Activated T-cell treated with anti-CD3 and anti-CD28 coated beads, Interleukin-2, amount 50 U/mL, for 72 hours (primary cell): ENCODE measurements around the gene KRT23. TPM values are rescaled to one million over a fixed set of nuclear protein-coding genes. Genes with fewer than 3 reads are reported as not detected.

Experiments
- total RNA-seq, 2 donors: library from RNA; stranded (reverse); gene quantifications; one replicate each; pipeline ENCODE4 v1.2.3, GENCODE V29; 2022

KRT23 gene
- total RNA-seq, 2 donors from 2014 or later, result not detected

Other genes starting within 250 kb of the KRT23 start
- not detected for gene KRT24, start 233.9 kb downstream of the KRT23 start, total RNA-seq
- gene KRT25, start 182.3 kb downstream of the KRT23 start, total RNA-seq, result not detected
- not detected for gene KRT26, start 165.4 kb downstream of the KRT23 start, total RNA-seq
- gene KRT27, start 155.1 kb downstream of the KRT23 start, total RNA-seq, result not detected
- not detected for gene KRT28, start 137.7 kb downstream of the KRT23 start, total RNA-seq
- gene KRT10, start 115.0 kb downstream of the KRT23 start, total RNA-seq, result 10 to 100 TPM; 59.1 to 59.3 TPM
- gene KRT12, start 70.4 kb downstream of the KRT23 start, total RNA-seq, result not detected
- gene KRT20, start 52.4 kb downstream of the KRT23 start, total RNA-seq, result not detected
- gene KRT39, start 29.3 kb upstream of the KRT23 start, total RNA-seq, result not detected
- not detected for gene KRT40, start 46.7 kb upstream of the KRT23 start, total RNA-seq
- gene KRTAP3-3, start 56.5 kb upstream of the KRT23 start, total RNA-seq, result not detected
- gene KRTAP3-2, start 62.3 kb upstream of the KRT23 start, total RNA-seq, result not detected
- gene KRTAP3-1, start 71.5 kb upstream of the KRT23 start, total RNA-seq, result not detected
- not detected for gene KRTAP1-5, start 89.6 kb upstream of the KRT23 start, total RNA-seq
- not detected for gene KRTAP1-4, start 92.5 kb upstream of the KRT23 start, total RNA-seq
- gene KRTAP1-3, start 97.2 kb upstream of the KRT23 start, total RNA-seq, result not detected
- not detected for gene KRTAP1-1, start 103.8 kb upstream of the KRT23 start, total RNA-seq
- not detected for gene KRTAP2-1, start 109.7 kb upstream of the KRT23 start, total RNA-seq
- gene KRTAP2-2, start 117.6 kb upstream of the KRT23 start, total RNA-seq, result not detected
- gene KRTAP2-3, start 122.5 kb upstream of the KRT23 start, total RNA-seq, result not detected
- gene KRTAP2-4, start 128.2 kb upstream of the KRT23 start, total RNA-seq, result not detected
- not detected for gene KRTAP4-7, start 146.5 kb upstream of the KRT23 start, total RNA-seq
- gene KRTAP4-8, start 160.5 kb upstream of the KRT23 start, total RNA-seq, result not detected
- gene KRTAP4-16, start 164.6 kb upstream of the KRT23 start, total RNA-seq, result not detected
- not detected for gene KRTAP4-9, start 167.7 kb upstream of the KRT23 start, total RNA-seq
- not detected for gene KRTAP4-11, start 180.7 kb upstream of the KRT23 start, total RNA-seq
- not detected for gene KRTAP4-12, start 186.5 kb upstream of the KRT23 start, total RNA-seq
- not detected for gene KRTAP4-6, start 202.9 kb upstream of the KRT23 start, total RNA-seq
- not detected for gene KRTAP4-5, start 212.2 kb upstream of the KRT23 start, total RNA-seq
- gene KRTAP4-4, start 223.1 kb upstream of the KRT23 start, total RNA-seq, result not detected
- gene KRTAP4-3, start 230.6 kb upstream of the KRT23 start, total RNA-seq, result not detected
- not detected for gene KRTAP4-2, start 240.6 kb upstream of the KRT23 start, total RNA-seq
- not detected for gene KRTAP4-1, start 247.3 kb upstream of the KRT23 start, total RNA-seq